ENCODE results near the gene HERPUD1.

- no peak for TF ChIP-seq CTCF (IDR thresholded peaks at IDR 0.05)
- no peak for TF ChIP-seq POLR2A (IDR thresholded peaks at IDR 0.05)
Observed at GRCh38 chr16:56970934-56971767, 39.2 kb downstream of the HERPUD1 start.

Data from uterus (tissue), 2 donors.